PFSK-1 (cell line): ENCODE data around the gene CTNNA1.

Source experiments
- POLR2AphosphoS5 ChIP-seq: IDR thresholded peaks from 2 replicates; pipeline ENCODE4 v1.6.1; 2012; ENCODE audit warnings: low read depth, mild to moderate bottlenecking, control low read depth, low read length, moderate library complexity
- TAF1 ChIP-seq: IDR thresholded peaks from 2 replicates; pipeline ENCODE4 v1.6.1; 2012; ENCODE audit warnings: low read length, control low read depth, borderline replicate concordance; ENCODE audit not compliant: insufficient read depth

DNA sequence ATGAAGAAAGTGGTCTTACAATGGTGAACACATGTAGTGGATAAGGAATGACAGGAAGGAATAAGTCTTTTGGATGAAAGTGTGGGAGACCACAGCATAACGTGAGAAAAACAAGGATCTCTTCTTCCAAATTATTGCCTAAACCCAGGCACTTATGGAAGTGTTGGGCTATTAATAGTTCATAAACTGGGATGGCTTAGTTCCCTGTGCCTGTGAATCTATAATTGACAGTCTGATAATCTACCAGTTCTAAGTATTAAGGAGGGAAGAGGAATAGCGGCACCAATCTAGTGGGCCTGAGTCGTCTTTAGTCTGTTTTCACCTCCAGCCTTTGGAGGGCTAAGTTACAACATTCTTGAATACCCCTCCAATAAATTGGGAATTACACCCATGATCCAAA lies 161.1 kb downstream of the CTNNA1 start:
- no peak for TF ChIP-seq TAF1
- no peak for TF ChIP-seq POLR2AphosphoS5
